PFSK-1 (cell line): ENCODE results near the gene SLC38A5.

Source experiments
- FOXP2 ChIP-seq: optimal IDR thresholded peaks from 2 replicates; pipeline ENCODE3; 2011; ENCODE audit warnings: borderline replicate concordance, control low read depth, inconsistent platforms; ENCODE audit not compliant: insufficient read depth; ENCODE audit errors: extremely low read length, extremely low read depth
- POLR2AphosphoS5 ChIP-seq: IDR thresholded peaks from 2 replicates; pipeline ENCODE4 v1.6.1; 2012; ENCODE audit warnings: low read depth, mild to moderate bottlenecking, control low read depth, low read length, moderate library complexity
- REST ChIP-seq, 2 experiments: IDR thresholded peaks; 2 replicates each; pipeline versions ENCODE4 v1.6.1 to v1.8.0; 2011 to 2012; ENCODE audit warnings: low read depth in 2 of 2, low read length in 2 of 2, control low read depth in 1 of 2, inconsistent platforms in 1 of 2, mild to moderate bottlenecking in 1 of 2, moderate library complexity in 1 of 2; ENCODE audit not compliant: insufficient read depth in 1 of 2
- SIN3A ChIP-seq: IDR thresholded peaks from 2 replicates; pipeline ENCODE4 v1.6.1; 2012; ENCODE audit warnings: mild to moderate bottlenecking, low read length, moderate library complexity, borderline replicate concordance; ENCODE audit not compliant: insufficient read depth
- TAF1 ChIP-seq: IDR thresholded peaks from 2 replicates; pipeline ENCODE4 v1.6.1; 2012; ENCODE audit warnings: low read length, control low read depth, borderline replicate concordance; ENCODE audit not compliant: insufficient read depth

Gene SLC38A5

GRCh38 chrX:48467281-48467761, 2.7 kb downstream of the SLC38A5 start:
- TF ChIP-seq FOXP2 = no peak
- TF ChIP-seq TAF1 = no peak
- TF ChIP-seq REST (IDR thresholded peaks at IDR 0.05; ENCODE audit: insufficient read depth in 1 of 2, low read depth in 2 of 2, low read length in 2 of 2) = no peak
- no peak for TF ChIP-seq POLR2AphosphoS5
- no peak for TF ChIP-seq SIN3A

- TF ChIP-seq FOXP2 = no peak
- TF ChIP-seq POLR2AphosphoS5 = no peak
- no peak for TF ChIP-seq REST (IDR thresholded peaks at IDR 0.05; ENCODE audit: insufficient read depth in 1 of 2, low read depth in 2 of 2, low read length in 2 of 2)
- TF ChIP-seq SIN3A = no peak
- TF ChIP-seq TAF1 = no peak
Measured at GRCh38 chrX:48466696-48467095, 3.4 kb downstream of the SLC38A5 start.

- TF ChIP-seq TAF1 (no peak), SIN3A (no peak), POLR2AphosphoS5 (no peak), REST (IDR thresholded peaks at IDR 0.05; ENCODE audit: insufficient read depth in 1 of 2, low read depth in 2 of 2, low read length in 2 of 2) (no peak), FOXP2 (no peak)
Measured at GRCh38 chrX:48465336-48465933, 4.6 kb downstream of the SLC38A5 start.

- TF ChIP-seq FOXP2 (no peak), POLR2AphosphoS5 (no peak), TAF1 (no peak), REST (IDR thresholded peaks at IDR 0.05; ENCODE audit: insufficient read depth in 1 of 2, low read depth in 2 of 2, low read length in 2 of 2) (no peak), SIN3A (no peak)
Measured at GRCh38 chrX:48461830-48462229, 8.2 kb downstream of the SLC38A5 start.

- TF ChIP-seq TAF1 (no peak), SIN3A (no peak), POLR2AphosphoS5 (no peak), FOXP2 (no peak), REST (IDR thresholded peaks at IDR 0.05; ENCODE audit: insufficient read depth in 1 of 2, low read depth in 2 of 2, low read length in 2 of 2) (no peak)
Measured at GRCh38 chrX:48460606-48461005, 9.5 kb downstream of the SLC38A5 start.
